Osteoblast (primary cell): ENCODE results near the gene RARG. TPM values are rescaled to one million over a fixed set of nuclear protein-coding genes. Genes with fewer than 3 reads are reported as not detected.
A peak's percentile ranks its signal among the peaks of the same experiment; 100 is the strongest.

Experiments used
- DNase-seq: peaks from one replicate; pipeline ENCODE4 v3.0.0; 2011; ENCODE audit warnings: low spot score, mixed read lengths; ENCODE audit not compliant: insufficient read length; ENCODE audit errors: missing footprints
- H2AFZ ChIP-seq: 2 replicates; pipeline ENCODE4 v1.6.0; 2011; ENCODE audit warnings: mild to moderate bottlenecking, low read length
- H3K27ac ChIP-seq: 2 replicates; pipeline ENCODE4 v1.5.1; 2011; ENCODE audit warnings: mild to moderate bottlenecking, low read depth, low read length, moderate library complexity
- H3K27me3 ChIP-seq: 2 replicates; pipeline ENCODE4 v1.6.0; 2012; ENCODE audit warnings: mild to moderate bottlenecking, control low read depth, inconsistent platforms, low read length, moderate library complexity; ENCODE audit not compliant: insufficient read depth
- H3K36me3 ChIP-seq: 2 replicates; pipeline ENCODE4 v1.5.1; 2011; ENCODE audit warnings: mild to moderate bottlenecking, low read length, control low read depth, moderate library complexity; ENCODE audit not compliant: insufficient read depth
- H3K4me1 ChIP-seq: 2 replicates; pipeline ENCODE4 v1.5.1; 2011; ENCODE audit warnings: mild to moderate bottlenecking, low read length, control low read depth, moderate library complexity; ENCODE audit not compliant: insufficient read depth
- H3K4me2 ChIP-seq: 2 replicates; pipeline ENCODE4 v1.6.0; 2011; ENCODE audit warnings: mild to moderate bottlenecking, low read length; ENCODE audit not compliant: insufficient read depth
- H3K4me3 ChIP-seq: fragments of 200-600 bp; sonication (generic); 3 replicates; pipeline ENCODE4 v1.5.1; 2012; ENCODE audit warnings: mild to moderate bottlenecking, low read length, inconsistent platforms; ENCODE audit not compliant: insufficient read depth
- H3K79me2 ChIP-seq: 2 replicates; pipeline ENCODE4 v1.6.0; 2012; ENCODE audit warnings: mild to moderate bottlenecking, low read length, control low read depth, inconsistent platforms; ENCODE audit not compliant: insufficient read depth
- H3K9me3 ChIP-seq: 2 replicates; pipeline ENCODE4 v1.5.1; 2011; ENCODE audit warnings: low read depth, low read length, control low read depth
- H4K20me1 ChIP-seq: 2 replicates; pipeline ENCODE4 v1.6.0; 2012; ENCODE audit warnings: mild to moderate bottlenecking, low read length, control low read depth; ENCODE audit not compliant: insufficient read depth
- total RNA-seq: library from RNA; depleted of rRNA; stranded (reverse); fragments of >200 nt; gene quantifications from 2 replicates; pipeline ENCODE4 v1.2.3, GENCODE V29; 2012
- TF ChIP-seq, protein P1 (sequence below): IDR thresholded peaks from 2 replicates; pipeline ENCODE4 v1.5.1; 2011; ENCODE audit warnings: mild to moderate bottlenecking, low read depth, low read length, moderate library complexity; ENCODE audit errors: extremely low read depth

RARG gene
- total RNA-seq, 1 donor = 49.9 TPM

GRCh38 chr12:53231671-53231920 is 413 bp downstream of the RARG start:
- DNase-seq = no peak
- H4K20me1 ChIP-seq = no peaks in the 10 kb centered on the region
- H3K27me3 ChIP-seq = peaks cover 9% of the 10 kb centered on the region
- peaks cover 7% of the 10 kb centered on the region for H3K79me2 ChIP-seq
- no peaks in the 10 kb centered on the region for H3K36me3 ChIP-seq
- H3K4me3 ChIP-seq = peak overlapping the region; percentile 82
- H2AFZ ChIP-seq = peak overlapping the region; percentile 63
- H3K4me1 ChIP-seq = peaks cover 29% of the 10 kb centered on the region
- TF ChIP-seq, protein P1, sequence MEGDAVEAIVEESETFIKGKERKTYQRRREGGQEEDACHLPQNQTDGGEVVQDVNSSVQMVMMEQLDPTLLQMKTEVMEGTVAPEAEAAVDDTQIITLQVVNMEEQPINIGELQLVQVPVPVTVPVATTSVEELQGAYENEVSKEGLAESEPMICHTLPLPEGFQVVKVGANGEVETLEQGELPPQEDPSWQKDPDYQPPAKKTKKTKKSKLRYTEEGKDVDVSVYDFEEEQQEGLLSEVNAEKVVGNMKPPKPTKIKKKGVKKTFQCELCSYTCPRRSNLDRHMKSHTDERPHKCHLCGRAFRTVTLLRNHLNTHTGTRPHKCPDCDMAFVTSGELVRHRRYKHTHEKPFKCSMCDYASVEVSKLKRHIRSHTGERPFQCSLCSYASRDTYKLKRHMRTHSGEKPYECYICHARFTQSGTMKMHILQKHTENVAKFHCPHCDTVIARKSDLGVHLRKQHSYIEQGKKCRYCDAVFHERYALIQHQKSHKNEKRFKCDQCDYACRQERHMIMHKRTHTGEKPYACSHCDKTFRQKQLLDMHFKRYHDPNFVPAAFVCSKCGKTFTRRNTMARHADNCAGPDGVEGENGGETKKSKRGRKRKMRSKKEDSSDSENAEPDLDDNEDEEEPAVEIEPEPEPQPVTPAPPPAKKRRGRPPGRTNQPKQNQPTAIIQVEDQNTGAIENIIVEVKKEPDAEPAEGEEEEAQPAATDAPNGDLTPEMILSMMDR = no peak
- H3K9me3 ChIP-seq = no peaks in the 10 kb centered on the region
- H3K4me2 ChIP-seq = peak overlapping the region; percentile 85
- H3K27ac ChIP-seq = no peak overlapping the region

DNA sequence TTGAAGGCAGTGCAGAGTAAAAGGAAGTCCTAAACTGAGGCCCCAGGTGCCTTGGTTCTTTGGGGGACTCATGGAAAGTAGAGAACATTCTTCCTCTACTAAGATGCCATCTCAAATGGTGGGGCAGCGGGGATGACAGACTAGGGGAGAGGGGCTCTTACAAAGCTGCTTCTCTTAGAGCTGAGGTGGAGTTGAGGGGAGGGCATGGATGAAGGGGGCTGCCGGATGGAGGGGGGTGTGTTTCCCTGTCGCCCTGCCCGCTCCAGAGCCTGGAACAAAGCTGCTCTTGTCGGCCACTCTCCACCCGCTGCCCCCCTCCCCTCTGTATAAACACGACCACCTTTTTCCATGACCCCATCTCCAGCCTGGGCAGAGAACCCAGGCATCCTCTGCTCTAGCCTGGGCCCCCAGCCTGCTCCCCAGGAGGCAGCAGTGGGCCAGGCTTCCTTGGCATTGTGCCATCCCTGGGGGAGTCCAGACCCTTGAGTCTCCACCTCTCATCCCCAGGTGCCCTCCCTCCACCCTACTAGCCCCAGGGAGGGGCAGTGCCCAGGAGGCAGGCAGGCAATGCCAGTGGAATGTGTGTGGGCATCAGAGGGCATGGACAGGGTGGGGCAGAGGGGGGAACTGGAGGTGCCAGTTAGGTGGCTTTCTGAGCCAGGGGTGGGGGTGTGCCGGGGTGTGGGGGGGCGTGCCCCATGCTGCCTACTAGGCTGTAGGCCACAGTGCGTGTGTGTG is 1.7 kb downstream of the RARG start:
- Histone ChIP-seq H3K27ac (no peak overlapping the region), H4K20me1 (no peaks in the 10 kb centered on the region), H3K4me3 (no peak overlapping the region), H3K9me3 (no peaks in the 10 kb centered on the region), H2AFZ (no peak overlapping the region), H3K4me2 (no peak overlapping the region), H3K36me3 (no peaks in the 10 kb centered on the region), H3K4me1 (peaks cover 32% of the 10 kb centered on the region), H3K79me2 (peaks cover 7% of the 10 kb centered on the region), H3K27me3 (peaks cover 8% of the 10 kb centered on the region)
- TF ChIP-seq, protein P1 = no peak
- DNase-seq = peak; percentile 19

DNA sequence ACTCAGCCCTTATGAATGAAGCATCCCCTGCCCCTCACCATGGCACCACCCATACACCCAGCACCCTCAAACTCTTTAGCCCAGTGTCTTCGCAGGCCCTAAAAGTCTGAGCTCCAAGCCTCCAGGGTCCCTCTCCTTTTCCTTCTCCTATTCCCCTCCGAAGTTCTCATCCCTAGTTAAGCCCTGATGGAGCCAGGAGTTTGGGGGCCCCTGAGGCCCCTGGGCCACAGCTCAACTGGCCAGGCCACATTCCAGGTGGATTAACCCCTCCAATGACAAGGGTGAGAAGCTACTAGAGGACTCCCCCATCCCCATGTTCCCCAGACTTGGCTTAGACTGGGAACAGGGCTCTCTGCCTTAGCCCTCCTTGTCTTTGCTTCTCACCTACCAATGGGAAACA is 2.6 kb downstream of the RARG start:
- H3K4me2 ChIP-seq = no peak overlapping the region

DNA sequence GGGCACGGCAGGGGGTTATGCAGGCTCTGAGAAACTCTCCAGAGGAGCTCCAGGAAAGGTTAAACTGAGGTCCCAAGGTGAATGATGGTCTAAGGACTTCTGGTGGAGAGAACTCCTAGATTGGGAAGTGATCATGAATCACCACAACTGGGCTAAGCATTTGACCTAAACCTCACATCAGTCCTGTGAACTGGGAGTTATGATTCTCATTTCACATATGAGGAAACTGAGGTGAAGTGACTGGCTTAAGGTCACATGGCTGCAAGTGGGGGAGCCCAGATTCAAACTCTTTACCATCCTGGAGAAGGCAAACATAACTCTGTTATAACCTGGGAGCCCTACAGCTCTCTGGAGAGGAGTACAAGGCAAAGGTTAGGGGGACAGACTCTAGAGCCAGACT is 4.2 kb downstream of the RARG start:
- DNase-seq = peak; percentile 34
- TF ChIP-seq, protein P1 = no peak
- H2AFZ ChIP-seq = no peak overlapping the region
- H3K4me2 ChIP-seq = no peak overlapping the region
- H3K36me3 ChIP-seq = no peaks in the 10 kb centered on the region
- H3K4me3 ChIP-seq = no peak overlapping the region
- H3K9me3 ChIP-seq = no peaks in the 10 kb centered on the region
- no peaks in the 10 kb centered on the region for H4K20me1 ChIP-seq
- H3K27me3 ChIP-seq = no peaks in the 10 kb centered on the region
- no peak overlapping the region for H3K27ac ChIP-seq
- H3K4me1 ChIP-seq = peaks cover 41% of the 10 kb centered on the region
- H3K79me2 ChIP-seq = peaks cover 9% of the 10 kb centered on the region

More for the DNA sequence above, 2.6 kb downstream of the RARG start:
- peak; percentile 14 for DNase-seq
- peaks cover 7% of the 10 kb centered on the region for H3K79me2 ChIP-seq
- H3K9me3 ChIP-seq = no peaks in the 10 kb centered on the region
- TF ChIP-seq, protein P1 = no peak
- peaks cover 6% of the 10 kb centered on the region for H3K27me3 ChIP-seq
- H3K27ac ChIP-seq = no peak overlapping the region
- no peak overlapping the region for H3K4me3 ChIP-seq
- peaks cover 40% of the 10 kb centered on the region for H3K4me1 ChIP-seq
- H4K20me1 ChIP-seq = no peaks in the 10 kb centered on the region
- H3K36me3 ChIP-seq = no peaks in the 10 kb centered on the region
- no peak overlapping the region for H2AFZ ChIP-seq
